K562 (cell line): ENCODE results near the gene TOMM5. TPM values are rescaled to one million over a fixed set of nuclear protein-coding genes. Genes with fewer than 3 reads are reported as not detected.

Experiments
- ATAC-seq: fragments of 200-7000 bp; cut with Tn5 transposase; 3 replicates; pipeline ENCODE4 v1.9.1; 2020; ENCODE audit warnings: moderate library complexity
- BruUV-seq: library from RNA; stranded (reverse); fragments of 400-500 nt; replicated peaks from 2 replicates; lab custom pipeline; 2021; lab: Mats Ljungman, UMichigan
- CTCF ChIA-PET: fragments of 300-600 bp; formaldehyde crosslinking; extraction: SDS; loops from one replicate; lab custom pipeline; 2021; ENCODE audit warnings: low intra/inter-chr PET ratio; lab: Yijun Ruan, JAX
- POLR2A ChIA-PET: fragments of 300-600, 350-650 bp; sonication (Branson Sonifier 250); formaldehyde crosslinking; extraction: SDS; loops from one replicate; lab custom pipeline; 2021; ENCODE audit warnings: antibody characterized with exemption, inconsistent platforms; lab: Yijun Ruan, JAX
- DNase-seq, 4 experiments: peaks; one replicate each; pipeline versions ENCODE4 v3.0.0 to v3.0.0-alpha.2; 2011 to 2018; ENCODE audit warnings: low spot score in 3 of 4, mixed read lengths in 3 of 4; ENCODE audit errors: extremely low read depth in 1 of 4
- FAIRE-seq: peaks from 2 replicates; lab custom pipeline; 2011; peaks lifted over from hg19 to GRCh38; lab: Jason Lieb, UNC
- H2AFZ ChIP-seq: 2 replicates; pipeline ENCODE4 v1.6.0; 2011; ENCODE audit warnings: low read depth, low read length, control low read depth, inconsistent platforms
- H3K27ac ChIP-seq: fragments of 200-600 bp; 3 replicates; pipeline ENCODE4 v1.8.0; 2011; ENCODE audit warnings: low read depth, mild to moderate bottlenecking, control low read depth, inconsistent platforms, low read length, moderate library complexity, mixed read lengths; ENCODE audit errors: extremely low read depth
- H3K27me3 ChIP-seq, 2 experiments: fragments of 300-600 bp in 1 of 2; 2 replicates in 1 of 2; 3 replicates in 1 of 2; pipeline versions ENCODE4 v1.6.0 to v1.8.0; 2011; ENCODE audit warnings: inconsistent platforms in 2 of 2, low read length in 2 of 2, mild to moderate bottlenecking in 1 of 2, mixed read lengths in 1 of 2, moderate library complexity in 1 of 2; ENCODE audit not compliant: control insufficient read depth in 2 of 2, insufficient read depth in 2 of 2
- H3K36me3 ChIP-seq: fragments of 300-600 bp; 3 replicates; pipeline ENCODE4 v1.8.0; 2011; ENCODE audit warnings: mild to moderate bottlenecking, low read length, inconsistent platforms; ENCODE audit not compliant: control insufficient read depth, insufficient read depth
- H3K4me1 ChIP-seq, 2 experiments: fragments of 200-600 bp in 1 of 2; replicated peaks in 1 of 2; 2 replicates in 1 of 2; 3 replicates in 1 of 2; pipeline versions ENCODE4 v1.5.1 to v1.8.0; 2011; ENCODE audit warnings: inconsistent platforms in 2 of 2, low read length in 2 of 2, mild to moderate bottlenecking in 1 of 2, mixed read lengths in 1 of 2, moderate library complexity in 1 of 2; ENCODE audit not compliant: control insufficient read depth in 2 of 2, insufficient read depth in 2 of 2
- H3K4me2 ChIP-seq: 2 replicates; pipeline ENCODE4 v1.6.1; 2011; ENCODE audit warnings: low read length, control low read depth, inconsistent platforms, mixed read lengths; ENCODE audit not compliant: insufficient read depth
- H3K4me3 ChIP-seq: fragments of 200-600 bp; sonication (generic), shearing (Covaris generic); 2 replicates; pipeline ENCODE4 v1.5.1; 2016; ENCODE audit warnings: control low read depth, inconsistent platforms
- H3K79me2 ChIP-seq: fragments of 200-600 bp; 3 replicates; pipeline ENCODE4 v1.8.0; 2011; ENCODE audit warnings: low read length, inconsistent platforms; ENCODE audit not compliant: control insufficient read depth, insufficient read depth
- H3K9ac ChIP-seq, 2 experiments: 2 replicates each; pipeline versions ENCODE4 v1.6.0 to v1.6.1; 2011; ENCODE audit warnings: low read depth in 2 of 2, low read length in 2 of 2, control low read depth in 1 of 2, inconsistent platforms in 1 of 2, mild to moderate bottlenecking in 1 of 2, mixed read lengths in 1 of 2; ENCODE audit not compliant: insufficient read depth in 1 of 2
- H3K9me1 ChIP-seq: one replicate; pipeline ENCODE4 v1.6.0; 2011; ENCODE audit warnings: inconsistent platforms, mild to moderate bottlenecking, low read length, moderate library complexity; ENCODE audit not compliant: control insufficient read depth, insufficient read depth
- H3K9me3 ChIP-seq: replicated peaks from 2 replicates; pipeline ENCODE4 v1.5.1; 2011; ENCODE audit warnings: low read depth, low read length, inconsistent platforms; ENCODE audit not compliant: control insufficient read depth, insufficient read depth
- H4K20me1 ChIP-seq: replicated peaks from 2 replicates; pipeline ENCODE4 v1.6.1; 2011; ENCODE audit warnings: low read length, inconsistent platforms, mixed read lengths; ENCODE audit not compliant: control insufficient read depth, insufficient read depth
- ETV5 ChIP-seq: sonication (generic); formaldehyde crosslinking; IDR thresholded peaks from 2 replicates; pipeline ENCODE4 v1.4.0; 2020; ENCODE audit warnings: low read depth, mild to moderate bottlenecking, missing genetic modification reagents
- FOS ChIP-seq: IDR thresholded peaks from 3 replicates; pipeline ENCODE4 v1.6.1; 2011; ENCODE audit not compliant: insufficient read length; ENCODE audit errors: extremely low read depth
- MAZ ChIP-seq, 2 experiments: fragments of 450-650 bp in 1 of 2; sonication (generic) in 1 of 2; formaldehyde crosslinking; IDR thresholded peaks in 1 of 2; conservative IDR thresholded peaks in 1 of 2; 2 replicates each; pipeline versions ENCODE4 v1.4.0 to v1.5.0; 2020; ENCODE audit warnings: mild to moderate bottlenecking in 1 of 2, missing genetic modification reagents in 1 of 2
- NFYB ChIP-seq: IDR thresholded peaks from 2 replicates; pipeline ENCODE4 v1.6.1; 2011; ENCODE audit warnings: mild to moderate bottlenecking, moderate library complexity; ENCODE audit not compliant: insufficient read length; ENCODE audit errors: extremely low read depth
- RAD51 ChIP-seq: fragments of 450-650 bp; IDR thresholded peaks from 2 replicates; pipeline ENCODE4 v1.7.1; 2016; ENCODE audit warnings: low read depth, mild to moderate bottlenecking, borderline replicate concordance
- RBM25 ChIP-seq: fragments of 200-400 bp; formaldehyde crosslinking; IDR thresholded peaks from 2 replicates; pipeline ENCODE4 v1.6.1; 2018; ENCODE audit warnings: low read length, low read depth, moderate library complexity; ENCODE audit not compliant: severe bottlenecking
- USF2 ChIP-seq: sonication (generic); formaldehyde crosslinking; IDR thresholded peaks from 2 replicates; pipeline ENCODE4 v1.5.0; 2020; ENCODE audit warnings: missing genetic modification reagents
- whole genome bisulfite sequencing: fragments of 100-300 bp; shearing (Covaris generic); methylation state at CpG from one replicate; pipeline ENCODE4 v1.1.6; 2016; ENCODE audit warnings: low coverage, mixed read lengths; ENCODE audit not compliant: insufficient coverage; ENCODE audit errors: missing lambda C conversion rate; 5-methylcytosine and 5-hydroxymethylcytosine counted together
- in situ Hi-C: fragments of 300-500 bp; cut with MboI; formaldehyde crosslinking; loops from 4 replicates; pipeline ENCODE4 v1.15.0; 2018; ENCODE audit warnings: inconsistent platforms, mixed read lengths
- intact Hi-C: fragments of 100-400 bp; cut with micrococcal nuclease; formaldehyde crosslinking; loops from 2 replicates; pipeline ENCODE4 v1.14.2; 2022
- polyA plus RNA-seq, 8 experiments: library from polyadenylated mRNA; depleted of rRNA in 4 of 8; stranded (reverse) in 5 of 8; unstranded in 3 of 8; fragments of >200 nt; fragmentation: Nextera tagmentation in 2 of 8; fragmentation: Illumina TruSeq in 1 of 8; extraction: Ambion mirVana in 2 of 8; extraction: Trizol in 1 of 8; gene quantifications; 2 replicates each; pipeline versions ENCODE4 v1.2.1 to v1.2.3, GENCODE V29; 2011 to 2014; ENCODE audit warnings: inconsistent platforms in 1 of 8, missing spikeins in 1 of 8
- total RNA-seq, 7 experiments: library from RNA; depleted of rRNA in 6 of 7; stranded (reverse); fragments of >200 nt in 6 of 7; fragmentation: Illumina TruSeq in 2 of 7; extraction: Trizol in 2 of 7; gene quantifications; 2 replicates each; pipeline versions ENCODE4 v1.2.1 to v1.2.3, GENCODE V29; 2011 to 2021; ENCODE audit warnings: low replicate concordance in 1 of 7
- TF ChIP-seq, protein P1 (sequence below): sonication (generic); formaldehyde crosslinking; IDR thresholded peaks from 2 replicates; pipeline ENCODE4 v1.9.0; 2022; ENCODE audit warnings: mild to moderate bottlenecking, missing genetic modification reagents
- TF ChIP-seq, protein P2 (sequence below), 2 experiments: fragments of 450-650 bp; formaldehyde crosslinking in 1 of 2; IDR thresholded peaks; 2 replicates each; pipeline versions ENCODE4 v1.4.0 to v1.6.1; 2014 to 2020; ENCODE audit warnings: mild to moderate bottlenecking in 2 of 2, borderline replicate concordance in 1 of 2, low read depth in 1 of 2

The TOMM5 gene
- total and polyA plus RNA-seq, 9 of the 15 experiments (the other 6 are each of a cell fraction or from before 2014, with no cell fraction given), result 262 to 1,742 (median 496) TPM

- in situ Hi-C loops, result no loop called here
These were observed 40.1 kb upstream of the TOMM5 start for GRCh38 chr9:37632479-37632878.

More at GRCh38 chr9:37632479-37632878, 40.1 kb upstream of the TOMM5 start:
- Histone ChIP-seq H3K9ac (no peak overlapping the region), H3K4me1 (peaks cover 0 to 6% of the 10 kb centered on the region in 2 experiments; a peak in 1 of 5 replicates), H3K36me3 (no peaks in the 10 kb centered on the region), H2AFZ (no peak overlapping the region), H3K4me3 (no peak overlapping the region), H3K27me3 (peaks cover 29 to 38% of the 10 kb centered on the region in 2 experiments), H3K27ac (no peak overlapping the region), H3K9me1 (no peaks in the 10 kb centered on the region), H4K20me1 (0 out of 2 replicates have a peak, but pooled peaks cover 3% of the 10 kb centered on the region), H3K79me2 (no peaks in the 10 kb centered on the region), H3K4me2 (no peak overlapping the region), H3K9me3 (no peaks in the 10 kb centered on the region)
- intact Hi-C loops, result no loop called here
- DNase-seq (peak in 3 of 4 experiments; percentile 60 to 70 (median 70)), FAIRE-seq (no peak), ATAC-seq (peak; percentile 82)
- ChIA-PET POLR2A (interaction anchor here (1.2 to 2.1 kb wide), 3 partner anchors 11 to 26 kb away, joined by 3 to 5 read pairs (median 3); no protein-coding TSS in a partner anchor), CTCF (no interaction called here)
- 4% methylated on average over 4 of the region's 4 CpGs for WGBS
- no TSS peak for BruUV-seq
- TF ChIP-seq, protein P1, sequence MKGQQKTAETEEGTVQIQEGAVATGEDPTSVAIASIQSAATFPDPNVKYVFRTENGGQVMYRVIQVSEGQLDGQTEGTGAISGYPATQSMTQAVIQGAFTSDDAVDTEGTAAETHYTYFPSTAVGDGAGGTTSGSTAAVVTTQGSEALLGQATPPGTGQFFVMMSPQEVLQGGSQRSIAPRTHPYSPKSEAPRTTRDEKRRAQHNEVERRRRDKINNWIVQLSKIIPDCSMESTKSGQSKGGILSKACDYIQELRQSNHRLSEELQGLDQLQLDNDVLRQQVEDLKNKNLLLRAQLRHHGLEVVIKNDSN (CRISPR knock-in tag), result peak; percentile 85
- TF ChIP-seq USF2 (CRISPR knock-in tag) (peak; percentile 93), ETV5 (CRISPR knock-in tag) (no peak), MAZ (CRISPR knock-in tag; conservative IDR thresholded peaks at IDR 0.05 in 1 of 2, IDR thresholded peaks at IDR 0.05 in 1 of 2) (no peak), NFYB (peak; percentile 89), RAD51 (peak; percentile 81), RBM25 (peak; percentile 69), FOS (peak; percentile 40)
- TF ChIP-seq, protein P2, sequence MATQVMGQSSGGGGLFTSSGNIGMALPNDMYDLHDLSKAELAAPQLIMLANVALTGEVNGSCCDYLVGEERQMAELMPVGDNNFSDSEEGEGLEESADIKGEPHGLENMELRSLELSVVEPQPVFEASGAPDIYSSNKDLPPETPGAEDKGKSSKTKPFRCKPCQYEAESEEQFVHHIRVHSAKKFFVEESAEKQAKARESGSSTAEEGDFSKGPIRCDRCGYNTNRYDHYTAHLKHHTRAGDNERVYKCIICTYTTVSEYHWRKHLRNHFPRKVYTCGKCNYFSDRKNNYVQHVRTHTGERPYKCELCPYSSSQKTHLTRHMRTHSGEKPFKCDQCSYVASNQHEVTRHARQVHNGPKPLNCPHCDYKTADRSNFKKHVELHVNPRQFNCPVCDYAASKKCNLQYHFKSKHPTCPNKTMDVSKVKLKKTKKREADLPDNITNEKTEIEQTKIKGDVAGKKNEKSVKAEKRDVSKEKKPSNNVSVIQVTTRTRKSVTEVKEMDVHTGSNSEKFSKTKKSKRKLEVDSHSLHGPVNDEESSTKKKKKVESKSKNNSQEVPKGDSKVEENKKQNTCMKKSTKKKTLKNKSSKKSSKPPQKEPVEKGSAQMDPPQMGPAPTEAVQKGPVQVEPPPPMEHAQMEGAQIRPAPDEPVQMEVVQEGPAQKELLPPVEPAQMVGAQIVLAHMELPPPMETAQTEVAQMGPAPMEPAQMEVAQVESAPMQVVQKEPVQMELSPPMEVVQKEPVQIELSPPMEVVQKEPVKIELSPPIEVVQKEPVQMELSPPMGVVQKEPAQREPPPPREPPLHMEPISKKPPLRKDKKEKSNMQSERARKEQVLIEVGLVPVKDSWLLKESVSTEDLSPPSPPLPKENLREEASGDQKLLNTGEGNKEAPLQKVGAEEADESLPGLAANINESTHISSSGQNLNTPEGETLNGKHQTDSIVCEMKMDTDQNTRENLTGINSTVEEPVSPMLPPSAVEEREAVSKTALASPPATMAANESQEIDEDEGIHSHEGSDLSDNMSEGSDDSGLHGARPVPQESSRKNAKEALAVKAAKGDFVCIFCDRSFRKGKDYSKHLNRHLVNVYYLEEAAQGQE (IDR thresholded peaks at IDR 0.05; ENCODE audit: borderline replicate concordance), result peak; percentile 29; the same call in 1 of the 2 replicates
- TF ChIP-seq, protein P2 (CRISPR knock-in tag; IDR thresholded peaks at IDR 0.05; ENCODE audit: low read depth), result no peak
